B cell (primary cell): ENCODE results near the gene STK16. TPM values are rescaled to one million over a fixed set of nuclear protein-coding genes. Genes with fewer than 3 reads are reported as not detected.
"Not testable (repeated sequence)": the region's sequence is repeated elsewhere in the genome, so short reads cannot be mapped to it uniquely, and the experiment has no call there.

Source experiments
- ATAC-seq: fragments of 200-7000 bp; cut with Tn5 transposase; one replicate; pipeline ENCODE4 v1.10.0; 2021; ENCODE audit warnings: low read depth, mild to moderate bottlenecking, moderate number of reproducible peaks, moderate library complexity
- CTCF ChIA-PET: fragments of 350-600 bp; sonication (Branson Sonifier 250); formaldehyde crosslinking; loops from one replicate; lab custom pipeline; 2021; ENCODE audit warnings: antibody characterized with exemption, inconsistent platforms; lab: Charles Lee
- POLR2A ChIA-PET: fragments of 350-600 bp; sonication (Branson Sonifier 250); formaldehyde crosslinking; loops from one replicate; lab custom pipeline; 2021; ENCODE audit warnings: antibody characterized with exemption; lab: Charles Lee
- DNase-seq: peaks from one replicate; pipeline ENCODE4 v3.0.0; 2013
- H2AFZ ChIP-seq: 2 replicates; pipeline ENCODE4 v1.6.1; 2012; ENCODE audit warnings: mild to moderate bottlenecking, low read depth, low read length; ENCODE audit not compliant: insufficient read depth, poor library complexity, severe bottlenecking
- H3K27ac ChIP-seq, 2 donors: 1 replicate in 1 of 2; 2 replicates in 1 of 2; pipeline ENCODE4 v1.5.1; 2012 to 2013; ENCODE audit warnings: low read length in 2 of 2, mild to moderate bottlenecking in 2 of 2, moderate library complexity in 1 of 2
- H3K27me3 ChIP-seq, 4 experiments: fragments of 200-600 bp in 1 of 4; sonication (generic) in 1 of 4; replicated peaks in 1 of 4; 1 replicate in 2 of 4; 2 replicates in 2 of 4; pipeline versions ENCODE4 v1.6.1 to v1.7.0; 2013 to 2016; ENCODE audit warnings: low read length in 3 of 4, mild to moderate bottlenecking in 2 of 4, mixed read lengths in 1 of 4, moderate library complexity in 1 of 4; ENCODE audit not compliant: insufficient read depth in 4 of 4, control insufficient read depth in 3 of 4; ENCODE audit errors: control extremely low read depth in 1 of 4
- H3K36me3 ChIP-seq, 2 experiments: replicated peaks in 1 of 2; 1 replicate in 1 of 2; 2 replicates in 1 of 2; pipeline versions ENCODE4 v1.6.1 to v1.7.1; 2013; ENCODE audit warnings: low read length in 1 of 2; ENCODE audit not compliant: insufficient read depth in 2 of 2, control insufficient read depth in 1 of 2; ENCODE audit errors: control extremely low read depth in 1 of 2, extremely low read depth in 1 of 2
- H3K4me1 ChIP-seq, 2 donors: fragments of 200-600 bp in 1 of 2; sonication (generic) in 1 of 2; 1 replicate in 1 of 2; 2 replicates in 1 of 2; pipeline versions ENCODE4 v1.5.1 to v1.6.1; 2013 to 2017; ENCODE audit warnings: low read length in 2 of 2; ENCODE audit not compliant: control insufficient read depth in 2 of 2, insufficient read depth in 2 of 2
- H3K4me2 ChIP-seq: replicated peaks from 2 replicates; pipeline ENCODE3; 2012; ENCODE audit warnings: mild to moderate bottlenecking, low read depth, low read length; ENCODE audit not compliant: poor library complexity, severe bottlenecking
- H3K4me3 ChIP-seq, 5 experiments: fragments of 200-600 bp in 1 of 5; sonication (generic) in 1 of 5; 1 replicate in 3 of 5; 2 replicates in 2 of 5; pipeline versions ENCODE4 v1.5.1 to v1.7.0; 2011 to 2016; ENCODE audit warnings: low read length in 4 of 5, mild to moderate bottlenecking in 4 of 5, low read depth in 2 of 5, control low read depth in 1 of 5, moderate library complexity in 1 of 5; ENCODE audit not compliant: insufficient read depth in 1 of 5; ENCODE audit errors: control extremely low read depth in 1 of 5, extremely low read depth in 1 of 5
- H3K79me2 ChIP-seq: fragments of 200-600 bp; sonication (generic); one replicate; pipeline ENCODE4 v1.6.0; 2016; ENCODE audit warnings: low read length; ENCODE audit not compliant: control insufficient read depth, insufficient read depth
- H3K9ac ChIP-seq: fragments of 200-600 bp; sonication (generic); 2 replicates; pipeline ENCODE4 v1.6.1; 2017; ENCODE audit warnings: mild to moderate bottlenecking, low read length, moderate library complexity
- H3K9me3 ChIP-seq, 3 donors: one replicate each; pipeline versions ENCODE4 v1.6.1 to v1.7.1; 2013; ENCODE audit warnings: low read length in 2 of 3; ENCODE audit not compliant: control insufficient read depth in 2 of 3, insufficient read depth in 1 of 3; ENCODE audit errors: control extremely low read depth in 1 of 3
- H4K20me1 ChIP-seq: 2 replicates; pipeline ENCODE4 v1.6.0; 2012; ENCODE audit warnings: mild to moderate bottlenecking, low read length; ENCODE audit not compliant: insufficient read depth, control insufficient read depth, poor library complexity, severe bottlenecking
- H3K27ac Mint-ChIP-seq: one replicate; pipeline ENCODE4 v1.8.0; 2021; ENCODE audit warnings: mixed read lengths
- H3K27me3 Mint-ChIP-seq: one replicate; pipeline ENCODE4 v1.8.0; 2021; ENCODE audit warnings: mixed read lengths
- H3K4me1 Mint-ChIP-seq: one replicate; pipeline ENCODE4 v1.8.0; 2021; ENCODE audit warnings: mixed read lengths
- H3K4me3 Mint-ChIP-seq: one replicate; pipeline ENCODE4 v1.8.0; 2021; ENCODE audit warnings: mixed read lengths
- H3K9me3 Mint-ChIP-seq: one replicate; pipeline ENCODE4 v1.8.0; 2022; ENCODE audit warnings: mixed read lengths; ENCODE audit not compliant: insufficient read depth
- CTCF ChIP-seq: fragments of 200-600 bp; IDR thresholded peaks from one replicate; pipeline ENCODE4 v1.8.0; 2022; ENCODE audit warnings: antibody characterized with exemption, mild to moderate bottlenecking
- EZH2 ChIP-seq: IDR thresholded peaks from 2 replicates; pipeline ENCODE4 v1.6.1; 2012; ENCODE audit warnings: borderline replicate concordance, low read depth, mild to moderate bottlenecking, moderate library complexity, low read length; ENCODE audit not compliant: insufficient read depth, poor library complexity, severe bottlenecking
- WGBS: methylation state at CpG from one replicate; pipeline ENCODE4 v1.1.5; 2013; ENCODE audit warnings: missing lambda C conversion rate; ENCODE audit not compliant: insufficient coverage; 5-methylcytosine and 5-hydroxymethylcytosine counted together
- intact Hi-C: fragments of 100-400 bp; cut with micrococcal nuclease; formaldehyde crosslinking; loops from one replicate; pipeline ENCODE4 v1.10.0; 2022
- polyA plus RNA-seq: library from polyadenylated mRNA; depleted of rRNA; stranded (reverse); fragments of >200 nt; gene quantifications from 2 replicates; pipeline ENCODE4 v1.2.3, GENCODE V29; 2012
- total RNA-seq, 2 donors: library from RNA; stranded (reverse); fragments of 120-200 nt in 1 of 2; gene quantifications; 1 replicate in 1 of 2; 2 replicates in 1 of 2; pipeline versions ENCODE4 v1.2.3 to v1.2.4, GENCODE V29; 2013 to 2022

Gene STK16
- total and polyA plus RNA-seq, 2 donors (not counting 1 experiment from before 2014, with no cell fraction given) = 29.0 to 60.1 TPM

- 0% methylated on average over 11 of the region's 12 CpGs for WGBS
- Mint-ChIP-seq H3K27me3 (no peaks in the 10 kb centered on the region), H3K27ac (peak overlapping the region; percentile 95), H3K4me3 (peak overlapping the region; percentile 87), H3K4me1 (peaks cover 42% of the 10 kb centered on the region), H3K9me3 (no peaks in the 10 kb centered on the region)
- H2AFZ ChIP-seq = peak overlapping the region; percentile 93
- ChIA-PET POLR2A (interaction anchor here (0.5 to 4.2 kb wide), 15 partner anchors 9 to 1937 kb away, joined by 3 to 106 read pairs (median 5); partner anchors contain the start of genes ABCB6, ANKZF1, ATG9A and CHPF), CTCF (interaction anchor here (0.6 to 7.6 kb wide), 26 partner anchors 8 to 412 kb away, joined by 3 to 97 read pairs (median 5); partner anchors contain the start of genes ANKZF1, ATG9A, CNPPD1 and DNAJB2)
- H3K4me1 ChIP-seq = peaks cover 26 to 37% of the 10 kb centered on the region in 2 donors
- peak; percentile 25 for ATAC-seq
- H3K4me3 ChIP-seq = peak overlapping the region; percentile 83 to 97 (median 90)
- intact Hi-C loops = loop anchor here (1.0 to 5.0 kb wide), 5 partner anchors 25 to 1037 kb away; partner anchors contain the start of genes ANKZF1, ARPC2, ATG9A and DNAJB2
- H3K79me2 ChIP-seq = peaks cover 37% of the 10 kb centered on the region
- peak overlapping the region; percentile 100 for H3K4me2 ChIP-seq
- peaks cover 22% of the 10 kb centered on the region for H4K20me1 ChIP-seq
- TF ChIP-seq CTCF = no peak
- no peak for TF ChIP-seq EZH2
- H3K36me3 ChIP-seq = peaks cover 2 to 20% of the 10 kb centered on the region in 2 experiments
- H3K9ac ChIP-seq = peak overlapping the region; percentile 90
- DNase-seq = peak; percentile 79
- H3K27me3 ChIP-seq = no peaks in the 10 kb centered on the region
- H3K9me3 ChIP-seq = no peaks in the 10 kb centered on the region
- peak overlapping the region; percentile 93 to 94 for H3K27ac ChIP-seq
These were observed 9.4 kb downstream of the STK16 start for GRCh38 chr2:219254590-219255201.

- H3K4me1 ChIP-seq, H3K4me3 ChIP-seq, H2AFZ ChIP-seq, H3K27ac ChIP-seq, H3K79me2 ChIP-seq, H3K27ac Mint-ChIP-seq, H3K9me3 Mint-ChIP-seq, H3K4me3 Mint-ChIP-seq, DNase-seq, H3K9me3 ChIP-seq, H3K27me3 Mint-ChIP-seq, ATAC-seq, H4K20me1 ChIP-seq, H3K9ac ChIP-seq, H3K27me3 ChIP-seq, intact Hi-C loops, H3K4me2 ChIP-seq, H3K36me3 ChIP-seq: not testable (repeated sequence)
- H3K4me1 Mint-ChIP-seq = peaks cover 10% of the 10 kb centered on the region
- ChIA-PET POLR2A (interaction anchor here (1.3 kb wide), 1 partner anchor 10 kb away, joined by 8 read pairs; no protein-coding TSS in a partner anchor), CTCF (interaction anchor here (0.8 to 7.6 kb wide), 4 partner anchors 14 to 36 kb away, joined by 3 to 97 read pairs (median 6); partner anchors contain the start of genes DNAJB2, GLB1L and STK16)
- 97% methylated on average over 4 of the region's 10 CpGs for WGBS
These were observed 13.7 kb downstream of the STK16 start for GRCh38 chr2:219258942-219259341.
